GM23248 (cell line): Measurements from ENCODE around the gene MAN1A1.

Source experiments
- EZH2 ChIP-seq: fragments of 200-600 bp; sonication (generic); IDR thresholded peaks from 2 replicates; pipeline ENCODE4 v1.6.1; 2018; ENCODE audit warnings: antibody characterized with exemption, mild to moderate bottlenecking; ENCODE audit not compliant: insufficient read depth, poor library complexity, severe bottlenecking
- EZH2phosphoT487 ChIP-seq: fragments of 200-600 bp; sonication (generic); IDR thresholded peaks from 2 replicates; pipeline ENCODE4 v1.6.1; 2018; ENCODE audit warnings: antibody characterized with exemption, moderate library complexity, mild to moderate bottlenecking, low read depth; ENCODE audit not compliant: insufficient read depth

- TF ChIP-seq EZH2 (no peak), EZH2phosphoT487 (no peak)
These were observed 37.9 kb downstream of the MAN1A1 start for GRCh38 chr6:119311514-119312142.
